ENCODE measurements around the gene G6PC1. TPM values are rescaled to one million over a fixed set of nuclear protein-coding genes. Genes with fewer than 3 reads are reported as not detected.

G6PC1 gene
- total and polyA plus RNA-seq, 5 donors from 2014 or later = not detected

- Histone ChIP-seq H3K4me3 (ENCODE audit: low read depth, low read length) (no peak overlapping the region), H3K4me1 (ENCODE audit: control insufficient read depth, insufficient read depth, low read length, poor library complexity, severe bottlenecking) (no peaks in the 10 kb centered on the region), H3K9me3 (ENCODE audit: control insufficient read depth in 2 of 2, low read length in 2 of 2) (no peaks in the 10 kb centered on the region), H3K27me3 (ENCODE audit: control insufficient read depth, insufficient read depth, low read length) (peaks cover 2% of the 10 kb centered on the region), H3K36me3 (ENCODE audit: control insufficient read depth, insufficient read depth, low read length) (no peaks in the 10 kb centered on the region), H3K27ac (ENCODE audit: insufficient read depth, low read length, poor library complexity, severe bottlenecking) (no peak overlapping the region)
- H3K27me3 Mint-ChIP-seq = peaks cover 5% of the 10 kb centered on the region
- H3K27ac Mint-ChIP-seq = no peak overlapping the region
- DNase-seq (no peak), ATAC-seq (ENCODE audit: low read depth in 2 of 2) (no peak)
- no peak overlapping the region for H3K4me3 Mint-ChIP-seq
- H3K9me3 Mint-ChIP-seq = no peaks in the 10 kb centered on the region
- peaks cover 0 to 4% (median 0%) of the 10 kb centered on the region in 4 donors for H3K4me1 Mint-ChIP-seq
- H3K36me3 Mint-ChIP-seq = peaks cover 9% of the 10 kb centered on the region
These were observed 43.6 kb downstream of the G6PC1 start for GRCh38 chr17:42944211-42944610.

- ATAC-seq (ENCODE audit: low read depth in 2 of 2) = no peak
- Mint-ChIP-seq H3K27ac (no peak overlapping the region), H3K9me3 (no peaks in the 10 kb centered on the region), H3K36me3 (peaks cover 27% of the 10 kb centered on the region), H3K4me3 (no peak overlapping the region), H3K27me3 (no peaks in the 10 kb centered on the region), H3K4me1 (peaks cover 0 to 7% (median 2%) of the 10 kb centered on the region in 4 donors)
- peaks cover 15% of the 10 kb centered on the region for H3K36me3 ChIP-seq (ENCODE audit: control insufficient read depth, insufficient read depth, low read length)
- no peak overlapping the region for H3K27ac ChIP-seq (ENCODE audit: insufficient read depth, low read length, poor library complexity, severe bottlenecking)
- no peak for DNase-seq
- no peaks in the 10 kb centered on the region for H3K27me3 ChIP-seq (ENCODE audit: control insufficient read depth, insufficient read depth, low read length)
- no peaks in the 10 kb centered on the region for H3K9me3 ChIP-seq (ENCODE audit: control insufficient read depth in 2 of 2, low read length in 2 of 2)
- H3K4me1 ChIP-seq (ENCODE audit: control insufficient read depth, insufficient read depth, low read length, poor library complexity, severe bottlenecking) = no peaks in the 10 kb centered on the region
- no peak overlapping the region for H3K4me3 ChIP-seq (ENCODE audit: low read depth, low read length)
These were observed 46.2 kb downstream of the G6PC1 start for GRCh38 chr17:42946812-42947211.

- peaks cover 47% of the 10 kb centered on the region for H3K36me3 Mint-ChIP-seq
- peaks cover 45% of the 10 kb centered on the region for H3K36me3 ChIP-seq (ENCODE audit: control insufficient read depth, insufficient read depth, low read length)
These were observed 49.6 kb downstream of the G6PC1 start for GRCh38 chr17:42950044-42950783.

More at GRCh38 chr17:42950044-42950783, 49.6 kb downstream of the G6PC1 start:
- no peak overlapping the region for H3K4me3 ChIP-seq (ENCODE audit: low read depth, low read length)
- H3K4me3 Mint-ChIP-seq = no peak overlapping the region
- H3K27me3 ChIP-seq (ENCODE audit: control insufficient read depth, insufficient read depth, low read length) = no peaks in the 10 kb centered on the region
- no peaks in the 10 kb centered on the region for H3K9me3 Mint-ChIP-seq
- DNase-seq = no peak
- no peaks in the 10 kb centered on the region for H3K9me3 ChIP-seq (ENCODE audit: control insufficient read depth in 2 of 2, low read length in 2 of 2)
- no peaks in the 10 kb centered on the region for H3K27me3 Mint-ChIP-seq
- no peak overlapping the region for H3K27ac ChIP-seq (ENCODE audit: insufficient read depth, low read length, poor library complexity, severe bottlenecking)
- H3K27ac Mint-ChIP-seq = peak overlapping the region in 1 of 3 donors; percentile 76
- no peaks in the 10 kb centered on the region for H3K4me1 ChIP-seq (ENCODE audit: control insufficient read depth, insufficient read depth, low read length, poor library complexity, severe bottlenecking)
- no peak for ATAC-seq (ENCODE audit: low read depth in 2 of 2)
- peaks cover 0 to 7% (median 2%) of the 10 kb centered on the region in 4 donors for H3K4me1 Mint-ChIP-seq

Other genes with a start within 250 kb of the G6PC1 start
- gene TUBG2, start 241.5 kb upstream of the G6PC1 start, total RNA-seq = 13.7 TPM
- gene TUBG2, start 241.5 kb upstream of the G6PC1 start, polyA plus RNA-seq = 1 to 10 TPM; 2.8 to 4.0 (median 3.8) TPM
- gene PLEKHH3, start 223.8 kb upstream of the G6PC1 start, total RNA-seq = 4.8 TPM
- gene PLEKHH3, start 223.8 kb upstream of the G6PC1 start, polyA plus RNA-seq = 1 to 10 TPM in 1 of 4 donors, under 1 TPM in 3; 0.38 to 1.1 (median 0.66) TPM
- 20.6 TPM for gene CCR10, start 219.0 kb upstream of the G6PC1 start, total RNA-seq
- 100 to 1,000 TPM in 1 of 4 donors, 10 to 100 TPM in 3; 45.2 to 133 (median 63.9) TPM for gene CCR10, start 219.0 kb upstream of the G6PC1 start, polyA plus RNA-seq
- gene CNTNAP1, start 218.3 kb upstream of the G6PC1 start, total RNA-seq = 54.9 TPM
- 1 to 10 TPM in 3 of 4 donors, under 1 TPM in 1; 0.94 to 1.7 (median 1.4) TPM for gene CNTNAP1, start 218.3 kb upstream of the G6PC1 start, polyA plus RNA-seq
- gene EZH1, start 155.8 kb upstream of the G6PC1 start, total RNA-seq = 123 TPM
- gene EZH1, start 155.8 kb upstream of the G6PC1 start, polyA plus RNA-seq = 10 to 100 TPM; 38.7 to 57.9 (median 49.5) TPM
- gene RAMP2, start 139.6 kb upstream of the G6PC1 start, total RNA-seq = not detected
- gene RAMP2, start 139.6 kb upstream of the G6PC1 start, polyA plus RNA-seq = not detected
- 29.4 TPM for gene VPS25, start 127.3 kb upstream of the G6PC1 start, total RNA-seq
- 10 to 100 TPM; 62.8 to 73.3 (median 71.4) TPM for gene VPS25, start 127.3 kb upstream of the G6PC1 start, polyA plus RNA-seq
- gene WNK4, start 120.2 kb upstream of the G6PC1 start, total RNA-seq = not detected
- under 1 TPM in 1 of 4 donors, not detected in 3; 0.09 TPM for gene WNK4, start 120.2 kb upstream of the G6PC1 start, polyA plus RNA-seq
- gene COA3, start 102.1 kb upstream of the G6PC1 start, total RNA-seq = 12.8 TPM
- gene COA3, start 102.1 kb upstream of the G6PC1 start, polyA plus RNA-seq = 100 to 1,000 TPM; 147 to 162 (median 156) TPM
- gene CNTD1, start 101.9 kb upstream of the G6PC1 start, total RNA-seq = not detected
- gene CNTD1, start 101.9 kb upstream of the G6PC1 start, polyA plus RNA-seq = under 1 TPM; 0.15 to 0.42 (median 0.28) TPM
- 153 TPM for gene BECN1, start 76.5 kb upstream of the G6PC1 start, total RNA-seq
- gene BECN1, start 76.5 kb upstream of the G6PC1 start, polyA plus RNA-seq = 100 to 1,000 TPM; 138 to 180 (median 160) TPM
- 66.7 TPM for gene PSME3, start 67.4 kb upstream of the G6PC1 start, total RNA-seq
- 100 to 1,000 TPM; 114 to 129 (median 127) TPM for gene PSME3, start 67.4 kb upstream of the G6PC1 start, polyA plus RNA-seq
- gene AOC2, start 56.2 kb upstream of the G6PC1 start, total RNA-seq = 2.3 TPM
- under 1 TPM in 1 of 4 donors, not detected in 3; 0.17 TPM for gene AOC2, start 56.2 kb upstream of the G6PC1 start, polyA plus RNA-seq
- 0.49 TPM for gene AOC3, start 49.6 kb upstream of the G6PC1 start, total RNA-seq
- not detected for gene AOC3, start 49.6 kb upstream of the G6PC1 start, polyA plus RNA-seq
- gene AARSD1, start 63.7 kb downstream of the G6PC1 start, total RNA-seq = 48.5 TPM
- gene AARSD1, start 63.7 kb downstream of the G6PC1 start, polyA plus RNA-seq = 10 to 100 TPM; 23.2 to 39.2 (median 28.9) TPM
- 1.5 TPM for gene PTGES3L, start 79.3 kb downstream of the G6PC1 start, total RNA-seq
- not detected for gene PTGES3L, start 79.3 kb downstream of the G6PC1 start, polyA plus RNA-seq
- gene RUNDC1, start 79.8 kb downstream of the G6PC1 start, total RNA-seq = 14.9 TPM
- 10 to 100 TPM; 10.6 to 15.2 (median 13.2) TPM for gene RUNDC1, start 79.8 kb downstream of the G6PC1 start, polyA plus RNA-seq
- gene RPL27, start 97.6 kb downstream of the G6PC1 start, total RNA-seq = 881 TPM
- 1,000 to 10,000 TPM; 1,558 to 2,241 (median 2,024) TPM for gene RPL27, start 97.6 kb downstream of the G6PC1 start, polyA plus RNA-seq
- gene IFI35, start 106.0 kb downstream of the G6PC1 start, total RNA-seq = 38.3 TPM
- gene IFI35, start 106.0 kb downstream of the G6PC1 start, polyA plus RNA-seq = 10 to 100 TPM; 62.9 to 87.6 (median 71.8) TPM
- gene VAT1, start 121.6 kb downstream of the G6PC1 start, total RNA-seq = 21.9 TPM
- gene VAT1, start 121.6 kb downstream of the G6PC1 start, polyA plus RNA-seq = 10 to 100 TPM; 40.6 to 51.4 (median 49.1) TPM
- gene RND2, start 124.4 kb downstream of the G6PC1 start, total RNA-seq = not detected
- under 1 TPM in 3 of 4 donors, not detected in 1; 0.05 to 0.18 (median 0.08) TPM for gene RND2, start 124.4 kb downstream of the G6PC1 start, polyA plus RNA-seq
- gene BRCA1, start 224.6 kb downstream of the G6PC1 start, total RNA-seq = 5.7 TPM
- gene BRCA1, start 224.6 kb downstream of the G6PC1 start, polyA plus RNA-seq = 1 to 10 TPM; 1.0 to 4.1 (median 1.8) TPM

Data from CD4-positive, CD25-positive, alpha-beta regulatory T cell (primary cell).